ENCODE measurements around the gene SAMHD1.

SAMHD1 gene

GRCh38 chr20:36866681-36867495 lies 84.6 kb downstream of the SAMHD1 start:
- no peak for DNase-seq (ENCODE audit: low read depth)
- no peak overlapping the region for H3K4me3 ChIP-seq (ENCODE audit: low read depth, low read length)
- no peak for TF ChIP-seq MAX (IDR thresholded peaks at IDR 0.05; ENCODE audit: low read depth, low read length)
- TF ChIP-seq MYC (IDR thresholded peaks at IDR 0.05; ENCODE audit: low read depth, low read length), result no peak
- no peak for TF ChIP-seq POLR2A (IDR thresholded peaks at IDR 0.05; ENCODE audit: extremely low read depth, insufficient read length)

GRCh38 chr20:36866164-36866563 lies 85.3 kb downstream of the SAMHD1 start:
- TF ChIP-seq MYC (IDR thresholded peaks at IDR 0.05; ENCODE audit: low read depth, low read length), result no peak
- TF ChIP-seq CTCF (IDR thresholded peaks at IDR 0.05; ENCODE audit: low read depth, low read length), result no peak
- no peak for TF ChIP-seq POLR2A (IDR thresholded peaks at IDR 0.05; ENCODE audit: extremely low read depth, insufficient read length)
- no peak for TF ChIP-seq MAX (IDR thresholded peaks at IDR 0.05; ENCODE audit: low read depth, low read length)
- no peak for DNase-seq (ENCODE audit: low read depth)
- H3K4me3 ChIP-seq (ENCODE audit: low read depth, low read length), result no peak overlapping the region

- TF ChIP-seq MAX (IDR thresholded peaks at IDR 0.05; ENCODE audit: low read depth, low read length), result no peak
- TF ChIP-seq POLR2A (IDR thresholded peaks at IDR 0.05; ENCODE audit: extremely low read depth, insufficient read length), result no peak
- TF ChIP-seq MYC (IDR thresholded peaks at IDR 0.05; ENCODE audit: low read depth, low read length), result no peak
- TF ChIP-seq CTCF (IDR thresholded peaks at IDR 0.05; ENCODE audit: low read depth, low read length), result no peak
- no peak overlapping the region for H3K4me3 ChIP-seq (ENCODE audit: low read depth, low read length)
- DNase-seq (ENCODE audit: low read depth), result no peak
Measured at GRCh38 chr20:36865861-36866149, 85.7 kb downstream of the SAMHD1 start.

GRCh38 chr20:36865076-36865860 lies 86.2 kb downstream of the SAMHD1 start:
- DNase-seq (ENCODE audit: low read depth), result no peak
- no peak overlapping the region for H3K4me3 ChIP-seq (ENCODE audit: low read depth, low read length)

GRCh38 chr20:36862857-36863668 lies 88.4 kb downstream of the SAMHD1 start:
- no peak overlapping the region for H3K4me3 ChIP-seq (ENCODE audit: low read depth, low read length)
- no peak for DNase-seq (ENCODE audit: low read depth)
- TF ChIP-seq MYC (IDR thresholded peaks at IDR 0.05; ENCODE audit: low read depth, low read length) (no peak; the same call in 1 of the 2 replicates), CTCF (IDR thresholded peaks at IDR 0.05; ENCODE audit: low read depth, low read length) (no peak), MAX (IDR thresholded peaks at IDR 0.05; ENCODE audit: low read depth, low read length) (no peak), POLR2A (IDR thresholded peaks at IDR 0.05; ENCODE audit: extremely low read depth, insufficient read length) (no peak)

More at GRCh38 chr20:36865076-36865860, 86.2 kb downstream of the SAMHD1 start:
- TF ChIP-seq MAX (IDR thresholded peaks at IDR 0.05; ENCODE audit: low read depth, low read length) (no peak), MYC (IDR thresholded peaks at IDR 0.05; ENCODE audit: low read depth, low read length) (no peak), POLR2A (IDR thresholded peaks at IDR 0.05; ENCODE audit: extremely low read depth, insufficient read length) (no peak), CTCF (IDR thresholded peaks at IDR 0.05; ENCODE audit: low read depth, low read length) (no peak)

Measured in NB4 (cell line).